GM18858 (cell line): Measurements from ENCODE around the gene SLC25A31.

ENCODE experiments used
- ATAC-seq: cut with Tn5 transposase; IDR thresholded peaks from one replicate; pipeline ENCODE4 v1.9.1; 2021; ENCODE audit not compliant: unreplicated experiment

The SLC25A31 gene

DNA sequence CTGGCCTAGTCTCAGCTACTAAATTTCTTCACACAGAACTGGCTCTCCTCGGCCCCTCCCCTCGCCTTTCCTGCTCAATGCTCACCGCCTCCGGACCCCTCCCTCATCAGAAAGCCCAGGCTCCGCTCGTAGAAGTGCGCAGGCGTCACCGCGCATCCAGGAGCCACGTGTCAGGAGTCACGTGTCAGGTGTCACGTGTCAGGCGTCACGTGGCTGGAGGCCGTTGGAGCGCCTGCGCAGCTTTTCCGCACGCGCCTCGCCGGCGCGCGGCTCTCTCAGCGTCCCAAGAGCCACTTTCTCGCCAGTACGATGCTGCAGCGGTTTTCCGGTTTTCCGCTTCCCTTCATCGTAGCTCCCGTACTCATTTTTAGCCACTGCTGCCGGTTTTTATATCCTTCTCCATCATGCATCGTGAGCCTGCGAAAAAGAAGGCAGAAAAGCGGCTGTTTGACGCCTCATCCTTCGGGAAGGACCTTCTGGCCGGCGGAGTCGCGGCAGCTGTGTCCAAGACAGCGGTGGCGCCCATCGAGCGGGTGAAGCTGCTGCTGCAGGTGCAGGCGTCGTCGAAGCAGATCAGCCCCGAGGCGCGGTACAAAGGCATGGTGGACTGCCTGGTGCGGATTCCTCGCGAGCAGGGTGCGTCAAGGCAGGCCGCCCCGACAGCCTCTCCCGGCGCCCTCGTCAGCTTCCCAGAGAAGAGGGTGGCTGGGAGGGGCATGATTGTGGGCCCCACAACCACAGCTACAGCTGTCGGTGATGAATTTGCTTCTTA lies at the start of gene SLC25A31:
Gene SLC25A31, plus strand, starts transcription at position 259 of the 772 bp plus-strand sequence. Its CDS starts 146 bp downstream, at position 405.
- ATAC-seq, result no peak

GRCh38 chr4:127685292-127685691 lies 44.9 kb upstream of the SLC25A31 start:
- ATAC-seq, result no peak

DNA sequence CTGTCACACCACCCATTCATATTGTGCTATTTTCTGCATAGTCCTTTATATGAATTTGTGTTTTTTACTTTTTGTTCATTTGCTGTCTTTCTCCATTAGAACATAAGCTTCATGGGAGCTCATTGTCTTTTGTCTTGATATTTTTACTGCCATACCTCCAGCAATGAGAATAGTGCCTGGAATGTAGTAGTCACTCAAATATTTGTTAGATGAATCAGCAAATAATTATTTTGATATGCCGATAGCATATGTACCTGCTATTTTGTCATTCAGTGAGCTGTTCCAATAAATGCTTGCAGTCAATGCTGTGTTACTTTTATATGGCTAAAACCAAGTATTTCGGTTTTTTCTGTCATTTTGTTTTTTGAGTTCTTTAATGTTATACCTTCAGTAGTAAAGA lies 43.5 kb upstream of the SLC25A31 start:
- ATAC-seq, result no peak

DNA sequence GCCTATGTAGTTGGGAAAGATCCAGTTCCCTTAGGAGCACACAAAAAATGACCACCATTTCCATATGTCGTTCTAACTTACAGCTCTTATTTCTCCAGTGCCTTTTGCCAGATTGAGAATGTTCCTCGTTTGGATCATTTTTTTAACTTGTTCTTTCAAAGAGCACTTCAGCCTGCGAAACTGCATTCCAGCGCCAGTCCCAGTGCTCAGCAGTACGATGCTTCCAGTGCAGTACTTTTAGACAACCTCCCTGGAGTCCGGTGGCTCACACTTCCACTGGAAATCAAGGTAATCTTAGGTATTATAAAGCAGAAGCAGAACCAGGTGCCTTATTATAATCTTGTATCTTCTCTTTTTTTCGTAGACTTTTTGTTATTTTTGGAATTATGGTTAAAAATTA lies 42.6 kb upstream of the SLC25A31 start:
- no peak for ATAC-seq

DNA sequence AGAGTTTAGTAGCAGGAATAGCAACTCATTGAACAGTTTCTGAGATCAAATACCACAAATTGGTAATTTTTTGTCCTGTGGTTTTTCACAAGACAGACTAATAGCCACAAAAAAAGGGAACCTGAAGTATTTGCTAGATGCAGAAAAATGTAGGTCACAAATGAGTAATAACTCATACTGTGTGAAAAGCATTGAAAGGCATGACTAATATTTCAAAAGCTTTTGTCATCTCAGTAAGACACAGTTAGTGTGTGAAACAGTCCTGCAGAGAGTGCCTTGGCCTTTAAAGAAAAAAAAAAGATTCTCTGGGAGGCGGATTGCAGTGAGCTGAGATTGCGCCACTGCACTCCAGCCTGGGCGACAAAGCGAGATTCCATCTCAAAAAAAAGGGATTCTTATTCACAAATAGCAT lies 31.4 kb upstream of the SLC25A31 start:
- peak; percentile 100 for ATAC-seq

DNA sequence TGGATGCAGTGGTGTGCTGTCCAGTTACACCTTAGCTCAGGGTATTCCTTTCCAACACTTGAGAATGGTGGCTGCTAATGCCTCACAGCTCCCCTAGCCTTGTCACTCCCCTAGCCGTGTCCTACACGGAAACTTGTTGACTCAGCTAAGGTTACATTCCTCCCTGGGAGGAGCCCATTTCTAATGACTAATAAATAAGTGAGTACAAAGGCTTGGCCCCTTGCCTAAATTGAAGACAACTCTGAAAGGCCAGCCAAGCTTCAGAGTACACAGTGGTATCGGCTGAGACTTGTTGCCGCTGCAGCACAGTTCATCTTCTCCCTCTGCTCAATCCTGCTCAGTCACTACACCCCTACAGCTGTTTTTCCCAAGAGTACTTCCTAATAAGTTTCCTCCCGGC lies 21.2 kb upstream of the SLC25A31 start:
- no peak for ATAC-seq

DNA sequence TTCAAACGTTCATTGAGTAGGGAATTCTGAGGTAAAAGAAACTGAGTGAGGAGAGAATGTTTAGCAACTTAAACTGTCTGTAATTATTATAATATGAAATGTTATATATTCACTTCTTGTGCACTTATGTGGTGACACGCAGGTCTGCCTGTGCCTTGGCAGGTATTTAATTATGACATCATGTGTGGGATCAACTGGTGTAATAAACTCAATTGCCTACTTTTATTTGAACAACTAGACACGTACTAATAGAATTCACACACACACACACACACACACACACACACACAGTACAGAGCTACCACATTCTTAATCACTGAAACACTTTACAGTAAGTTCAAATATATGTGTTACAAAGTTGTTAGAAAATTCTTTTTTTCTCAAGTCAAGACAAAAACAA lies 20.7 kb upstream of the SLC25A31 start:
- ATAC-seq, result no peak

DNA sequence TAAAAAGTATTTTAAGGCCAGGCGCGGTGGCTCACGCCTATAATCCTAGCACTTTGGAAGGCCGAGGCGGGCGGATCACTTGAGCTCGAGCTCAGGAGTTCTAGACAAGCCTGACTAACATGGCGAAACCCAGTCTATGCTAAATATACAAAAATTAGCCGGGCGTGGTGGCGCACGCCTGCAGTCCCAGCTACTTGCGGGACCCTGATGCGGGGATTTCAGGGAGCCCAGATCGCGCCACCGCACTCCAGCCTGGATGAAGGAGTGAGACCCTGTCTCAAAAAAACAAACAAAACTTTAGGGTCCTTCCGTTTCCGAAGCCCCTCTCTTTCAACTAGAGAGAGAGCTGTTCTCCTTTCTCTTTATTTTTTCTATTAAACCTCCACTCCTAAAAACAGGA lies 1.2 kb downstream of the SLC25A31 start:
- ATAC-seq, result no peak

DNA sequence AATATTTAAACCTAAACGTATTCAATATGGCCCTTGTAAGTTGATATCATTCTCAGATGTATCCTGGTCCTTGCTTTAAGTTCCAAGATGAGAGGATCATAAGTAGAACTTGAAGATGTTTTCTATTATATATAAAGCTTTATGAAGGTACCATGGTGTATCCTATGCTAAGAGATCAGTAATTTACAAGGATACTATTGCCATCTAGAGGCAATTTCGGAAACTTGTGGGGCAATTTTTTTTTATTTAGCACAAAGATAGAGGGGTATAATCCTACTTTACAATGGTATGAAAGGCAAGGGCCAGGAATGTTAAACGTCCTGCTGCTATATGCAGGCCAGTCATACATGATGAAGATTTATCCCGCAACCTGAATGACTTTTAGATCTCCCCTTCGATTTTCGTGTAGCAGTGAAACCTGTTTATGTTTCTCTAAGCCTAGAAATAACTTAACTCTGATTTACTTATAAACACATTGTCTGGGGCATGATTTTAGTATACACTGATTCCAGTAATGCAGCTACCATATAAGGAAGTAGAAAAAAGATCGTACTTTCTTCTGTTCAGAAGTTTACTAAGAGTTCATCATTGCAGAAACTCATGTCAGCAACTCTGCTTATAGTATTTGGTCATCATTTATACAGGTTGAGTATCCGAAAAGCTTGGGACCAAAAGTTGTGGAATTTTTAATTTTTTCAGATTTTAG lies 2.6 kb downstream of the SLC25A31 start:
- peak; percentile 83 for ATAC-seq

DNA sequence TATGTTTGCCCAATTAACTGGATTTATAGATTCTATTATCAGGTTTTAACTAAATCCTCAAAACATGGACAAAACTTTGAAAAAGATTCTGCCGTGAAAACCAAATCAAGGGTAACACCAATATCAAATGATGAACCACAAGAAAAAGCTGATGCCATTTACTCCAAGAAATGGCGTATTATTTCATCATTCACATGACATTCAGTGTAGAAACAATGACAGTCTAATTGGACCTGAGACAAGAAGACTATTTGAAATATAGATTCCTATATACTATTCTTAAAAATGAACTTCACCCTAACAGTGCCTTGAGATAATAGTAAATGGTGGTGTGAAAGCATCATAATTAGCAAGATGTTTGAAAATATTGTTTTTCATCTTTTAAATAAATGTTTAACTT lies 4.8 kb downstream of the SLC25A31 start:
- ATAC-seq, result no peak

GRCh38 chr4:127737295-127737694 lies 7.1 kb downstream of the SLC25A31 start:
- ATAC-seq, result no peak

DNA sequence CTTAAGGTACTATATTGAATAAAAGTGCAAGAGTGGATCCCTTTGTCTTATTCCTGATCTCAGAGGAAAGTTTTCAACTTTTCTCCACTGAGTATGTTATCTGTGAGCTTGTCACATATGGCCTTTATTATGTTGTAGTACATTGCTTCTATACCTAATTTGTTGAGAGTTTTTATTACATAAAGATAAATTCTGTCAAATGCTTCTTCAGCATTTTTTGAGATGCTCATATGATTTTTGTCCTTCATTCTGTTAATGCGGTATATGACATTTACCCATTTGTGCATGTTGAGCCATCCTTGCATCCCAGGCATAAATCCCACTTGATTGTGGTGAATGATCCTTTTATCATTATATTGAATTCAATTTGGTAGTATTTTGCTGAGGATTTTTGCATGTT lies 11.0 kb downstream of the SLC25A31 start:
- no peak for ATAC-seq

DNA sequence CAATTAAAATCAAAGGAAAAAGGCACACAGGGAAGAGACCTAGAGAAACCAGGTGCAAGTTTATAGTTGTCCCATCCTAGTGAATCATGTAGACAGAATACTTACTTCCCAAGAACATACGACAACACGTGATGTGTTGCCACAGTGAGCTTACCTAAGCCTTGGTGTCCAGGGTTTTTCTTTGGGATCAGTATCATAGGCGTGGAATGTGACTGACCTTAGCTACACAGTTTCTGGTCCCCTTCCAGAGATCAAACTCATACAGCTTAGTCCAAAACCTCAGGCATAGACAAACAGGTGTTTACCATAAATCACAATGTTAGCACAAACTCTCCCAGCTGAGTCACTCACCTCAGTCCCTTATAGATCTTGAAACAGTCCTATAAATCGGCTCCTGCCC lies 17.7 kb downstream of the SLC25A31 start:
- no peak for ATAC-seq

GRCh38 chr4:127748957-127749356 lies 18.8 kb downstream of the SLC25A31 start:
- ATAC-seq, result no peak

DNA sequence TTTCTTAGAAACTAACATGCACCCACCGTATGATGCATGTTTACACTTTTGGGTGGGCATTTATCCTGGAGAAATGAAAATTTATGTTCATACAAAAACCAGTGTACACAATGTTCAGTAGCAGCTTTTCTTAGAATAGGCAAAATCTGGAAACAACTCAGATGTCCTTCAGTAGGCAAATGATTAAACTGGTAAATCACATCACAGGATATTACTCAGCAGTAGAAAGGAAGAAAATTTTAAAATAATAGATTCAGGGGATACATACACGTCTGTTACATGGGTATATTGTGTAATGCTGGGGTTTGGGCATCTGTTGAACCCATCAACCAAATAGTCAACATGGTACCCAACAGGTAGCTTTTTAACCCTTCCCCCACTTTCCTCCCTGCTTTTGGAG lies 26.7 kb downstream of the SLC25A31 start:
- no peak for ATAC-seq

GRCh38 chr4:127759228-127759820 lies 29.1 kb downstream of the SLC25A31 start:
- peak; percentile 44 for ATAC-seq

DNA sequence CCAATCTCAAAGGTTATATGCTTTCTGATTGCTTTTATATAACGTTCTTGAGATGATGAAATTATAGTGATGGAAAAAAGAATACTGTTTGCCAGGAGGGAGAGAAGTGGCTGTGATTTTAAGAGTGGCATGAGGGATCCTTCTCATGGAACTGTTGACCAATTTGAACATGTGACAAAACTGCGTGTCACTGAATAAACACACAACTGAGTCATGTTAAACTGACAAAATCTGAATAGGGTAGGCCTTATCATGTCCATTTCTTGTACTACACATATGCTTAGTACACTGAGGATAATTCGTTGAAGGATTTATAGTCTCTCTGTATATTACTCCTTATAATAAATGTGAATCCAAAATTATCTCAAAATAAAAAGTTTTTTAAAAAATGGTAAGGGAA lies 29.7 kb downstream of the SLC25A31 start:
- ATAC-seq, result no peak

- ATAC-seq, result no peak
These were observed 41.5 kb downstream of the SLC25A31 start for GRCh38 chr4:127771535-127772275.

GRCh38 chr4:127772769-127773671 lies 42.8 kb downstream of the SLC25A31 start:
- no peak for ATAC-seq

- no peak for ATAC-seq
These were observed 45.6 kb downstream of the SLC25A31 start for GRCh38 chr4:127775843-127776242.
